OCI-LY3 (cell line): ENCODE results near the gene PTPRN2.

Experiments used
- EZH2phosphoT487 ChIP-seq: fragments of 200-600 bp; shearing (Covaris generic); IDR thresholded peaks from 2 replicates; pipeline ENCODE4 v1.6.1; 2018; ENCODE audit warnings: antibody characterized with exemption, mixed run types, low read depth
- TF ChIP-seq, protein P1 (sequence below): fragments of 200-600, 300-600 bp; sonication (generic); IDR thresholded peaks from 2 replicates; pipeline ENCODE4 v1.5.1; 2014; ENCODE audit warnings: antibody characterized with exemption, low read length, low read depth

- TF ChIP-seq, protein P1, sequence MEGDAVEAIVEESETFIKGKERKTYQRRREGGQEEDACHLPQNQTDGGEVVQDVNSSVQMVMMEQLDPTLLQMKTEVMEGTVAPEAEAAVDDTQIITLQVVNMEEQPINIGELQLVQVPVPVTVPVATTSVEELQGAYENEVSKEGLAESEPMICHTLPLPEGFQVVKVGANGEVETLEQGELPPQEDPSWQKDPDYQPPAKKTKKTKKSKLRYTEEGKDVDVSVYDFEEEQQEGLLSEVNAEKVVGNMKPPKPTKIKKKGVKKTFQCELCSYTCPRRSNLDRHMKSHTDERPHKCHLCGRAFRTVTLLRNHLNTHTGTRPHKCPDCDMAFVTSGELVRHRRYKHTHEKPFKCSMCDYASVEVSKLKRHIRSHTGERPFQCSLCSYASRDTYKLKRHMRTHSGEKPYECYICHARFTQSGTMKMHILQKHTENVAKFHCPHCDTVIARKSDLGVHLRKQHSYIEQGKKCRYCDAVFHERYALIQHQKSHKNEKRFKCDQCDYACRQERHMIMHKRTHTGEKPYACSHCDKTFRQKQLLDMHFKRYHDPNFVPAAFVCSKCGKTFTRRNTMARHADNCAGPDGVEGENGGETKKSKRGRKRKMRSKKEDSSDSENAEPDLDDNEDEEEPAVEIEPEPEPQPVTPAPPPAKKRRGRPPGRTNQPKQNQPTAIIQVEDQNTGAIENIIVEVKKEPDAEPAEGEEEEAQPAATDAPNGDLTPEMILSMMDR: no peak
- no peak for TF ChIP-seq EZH2phosphoT487
Measured at GRCh38 chr7:158387546-158387891, 200.1 kb downstream of the PTPRN2 start.
